Mesendoderm (in vitro differentiated cells): ENCODE results near the gene RELL1.

Experiments used
- DNase-seq: peaks from one replicate; pipeline ENCODE4 v3.0.0; 2013
- H2AK5ac ChIP-seq: 2 replicates; pipeline ENCODE4 v1.6.1; 2013; ENCODE audit warnings: low read length, inconsistent platforms
- H2BK120ac ChIP-seq: 2 replicates; pipeline ENCODE4 v1.6.1; 2013; ENCODE audit warnings: low read depth, mild to moderate bottlenecking, low read length, moderate library complexity, mixed read lengths
- H2BK15ac ChIP-seq: replicated peaks from 2 replicates; pipeline ENCODE4 v1.6.1; 2013; ENCODE audit warnings: low read depth, mild to moderate bottlenecking, moderate library complexity
- H2BK5ac ChIP-seq: 2 replicates; pipeline ENCODE4 v1.6.1; 2013; ENCODE audit warnings: low read length, inconsistent platforms
- H3K18ac ChIP-seq: 2 replicates; pipeline ENCODE4 v1.6.1; 2013; ENCODE audit warnings: mild to moderate bottlenecking, low read length, mixed read lengths
- H3K23ac ChIP-seq: one replicate; pipeline ENCODE4 v1.6.1; 2013; ENCODE audit warnings: low read length
- H3K27ac ChIP-seq: 2 replicates; pipeline ENCODE4 v1.5.1; 2013; ENCODE audit warnings: low read depth, mild to moderate bottlenecking, inconsistent platforms, low read length, moderate library complexity
- H3K27me3 ChIP-seq: 2 replicates; pipeline ENCODE4 v1.6.1; 2013; ENCODE audit warnings: low read length, control low read depth, mild to moderate bottlenecking, inconsistent platforms; ENCODE audit not compliant: insufficient read depth, poor library complexity
- H3K36me3 ChIP-seq: 2 replicates; pipeline ENCODE4 v1.6.1; 2013; ENCODE audit warnings: low read length, inconsistent platforms; ENCODE audit not compliant: control insufficient read depth, insufficient read depth
- H3K4ac ChIP-seq: one replicate; pipeline ENCODE4 v1.6.1; 2013; ENCODE audit warnings: low read depth, mild to moderate bottlenecking, low read length, moderate library complexity
- H3K4me1 ChIP-seq: 2 replicates; pipeline ENCODE4 v1.6.1; 2013; ENCODE audit warnings: low read depth, low read length, inconsistent platforms; ENCODE audit not compliant: control insufficient read depth
- H3K4me2 ChIP-seq: 2 replicates; pipeline ENCODE4 v1.6.1; 2013; ENCODE audit warnings: low read length
- H3K4me3 ChIP-seq: 2 replicates; pipeline ENCODE4 v1.5.1; 2013; ENCODE audit warnings: mild to moderate bottlenecking, low read length
- H3K56ac ChIP-seq: one replicate; pipeline ENCODE4 v1.6.1; 2013; ENCODE audit warnings: low read length
- H3K79me1 ChIP-seq: 2 replicates; pipeline ENCODE4 v1.6.1; 2013; ENCODE audit warnings: low read length, inconsistent platforms
- H3K79me2 ChIP-seq: 2 replicates; pipeline ENCODE4 v1.6.1; 2013; ENCODE audit warnings: mild to moderate bottlenecking, low read length; ENCODE audit not compliant: control insufficient read depth, insufficient read depth
- H3K9ac ChIP-seq: 2 replicates; pipeline ENCODE4 v1.6.1; 2013; ENCODE audit warnings: low read length, inconsistent platforms
- H4K5ac ChIP-seq: one replicate; pipeline ENCODE4 v1.6.1; 2013; ENCODE audit warnings: low read length
- H4K8ac ChIP-seq: one replicate; pipeline ENCODE4 v1.6.1; 2013; ENCODE audit warnings: low read depth, mild to moderate bottlenecking, control low read depth, low read length, moderate library complexity
- WGBS: extraction: QIAGEN DNeasy Blood & Tissue Kit; methylation state at CpG from one replicate; pipeline ENCODE4 v1.1.7; 2013; ENCODE audit warnings: low lambda C conversion rate, missing lambda C conversion rate; ENCODE audit not compliant: insufficient coverage; ENCODE audit errors: extremely low coverage; 5-methylcytosine and 5-hydroxymethylcytosine counted together

The RELL1 gene

DNA sequence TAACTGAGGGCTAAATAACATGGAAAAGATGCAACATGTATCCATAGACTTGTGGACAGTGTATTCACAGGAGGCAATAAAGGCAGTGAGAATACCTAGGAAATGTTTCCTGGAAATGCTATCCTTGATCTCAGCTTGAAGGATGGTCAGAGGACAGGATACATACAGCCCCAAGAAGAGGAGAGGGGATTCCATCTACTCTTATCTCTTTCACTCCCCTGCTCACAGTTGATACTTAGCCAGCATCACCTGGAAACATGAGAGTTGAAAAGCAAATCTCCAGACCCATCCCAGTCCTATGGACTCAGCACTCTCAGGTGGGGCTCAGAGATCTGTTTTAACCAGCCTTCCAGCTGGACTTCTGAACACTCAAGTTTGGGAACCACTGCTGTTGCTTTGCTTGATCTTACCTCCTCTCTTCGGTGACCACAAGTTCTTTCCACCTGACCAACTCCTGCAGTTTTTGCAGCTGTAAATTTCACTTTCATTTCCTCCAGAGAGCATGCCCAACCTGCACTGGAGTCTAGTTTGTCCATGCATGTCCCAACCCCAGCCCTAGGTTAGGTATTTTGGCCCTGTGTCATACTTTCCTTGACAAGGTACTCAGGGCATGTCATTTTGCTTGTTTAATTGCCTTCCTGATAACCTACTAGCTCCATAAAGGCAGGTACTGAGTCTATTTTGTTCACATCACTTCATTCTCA is 10.4 kb downstream of the RELL1 start:
- Histone ChIP-seq H3K4me1 (peaks cover 4% of the 10 kb centered on the region), H2BK15ac (no peak overlapping the region), H3K18ac (no peak overlapping the region), H3K4ac (no peak overlapping the region), H3K23ac (no peak overlapping the region), H3K27me3 (no peaks in the 10 kb centered on the region), H4K8ac (no peak overlapping the region), H2AK5ac (no peak overlapping the region), H4K5ac (no peak overlapping the region), H3K56ac (no peak overlapping the region), H3K9ac (no peak overlapping the region), H3K27ac (no peak overlapping the region), H3K36me3 (no peaks in the 10 kb centered on the region), H3K4me2 (no peak overlapping the region), H2BK5ac (no peak overlapping the region), H3K79me2 (no peaks in the 10 kb centered on the region), H3K4me3 (no peak overlapping the region), H2BK120ac (no peak overlapping the region), H3K79me1 (peaks cover 9% of the 10 kb centered on the region)
- no peak for DNase-seq
- WGBS = no CpG with 5 or more reads among the region's 1 CpG

- Histone ChIP-seq H3K23ac (no peak overlapping the region), H3K56ac (no peak overlapping the region), H2BK15ac (no peak overlapping the region), H3K79me2 (no peaks in the 10 kb centered on the region), H3K79me1 (peaks cover 9% of the 10 kb centered on the region), H3K4me1 (peaks cover 4% of the 10 kb centered on the region), H3K18ac (no peak overlapping the region), H3K9ac (no peak overlapping the region), H3K36me3 (no peaks in the 10 kb centered on the region), H3K4me2 (no peak overlapping the region), H3K27ac (no peak overlapping the region), H2BK120ac (no peak overlapping the region), H2AK5ac (no peak overlapping the region), H4K8ac (no peak overlapping the region), H3K27me3 (no peaks in the 10 kb centered on the region), H4K5ac (no peak overlapping the region), H3K4ac (no peak overlapping the region), H3K4me3 (no peak overlapping the region), H2BK5ac (no peak overlapping the region)
- no CpG with 5 or more reads among the region's 5 CpGs for WGBS
- no peak for DNase-seq
These were observed 11.7 kb downstream of the RELL1 start for GRCh38 chr4:37674439-37674838.

DNA sequence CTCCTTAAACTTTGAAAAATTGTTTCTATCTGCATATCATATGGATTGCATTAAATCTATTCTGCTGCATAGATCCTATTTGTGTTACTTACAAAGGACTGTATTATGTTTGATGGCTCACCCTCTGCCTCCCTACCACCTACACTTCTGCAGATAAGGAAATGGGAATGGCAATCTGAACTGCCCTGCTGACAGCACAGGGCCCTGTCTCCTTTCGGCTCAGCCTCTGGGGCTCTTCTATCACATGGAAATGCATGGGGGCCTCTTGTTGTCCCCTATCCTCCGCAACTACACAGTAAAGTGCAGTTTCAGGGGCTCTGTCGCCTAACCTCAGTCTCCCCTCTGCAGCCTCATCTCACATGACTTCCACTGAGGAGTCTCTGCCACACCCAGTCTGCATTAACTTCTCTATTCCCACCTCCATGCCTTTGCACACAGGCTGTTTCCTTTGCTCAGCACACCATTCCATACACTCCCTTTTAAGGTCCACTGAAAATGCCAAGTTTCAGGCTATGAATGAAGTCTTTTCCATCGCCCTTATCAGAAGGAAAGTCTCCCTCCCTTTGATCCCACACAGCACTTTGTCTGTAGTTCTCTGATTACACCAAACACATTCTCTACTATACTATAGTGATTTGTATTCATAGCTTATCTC is 12.5 kb downstream of the RELL1 start:
- H2BK120ac ChIP-seq = no peak overlapping the region
- H3K4me1 ChIP-seq = peaks cover 4% of the 10 kb centered on the region

DNA sequence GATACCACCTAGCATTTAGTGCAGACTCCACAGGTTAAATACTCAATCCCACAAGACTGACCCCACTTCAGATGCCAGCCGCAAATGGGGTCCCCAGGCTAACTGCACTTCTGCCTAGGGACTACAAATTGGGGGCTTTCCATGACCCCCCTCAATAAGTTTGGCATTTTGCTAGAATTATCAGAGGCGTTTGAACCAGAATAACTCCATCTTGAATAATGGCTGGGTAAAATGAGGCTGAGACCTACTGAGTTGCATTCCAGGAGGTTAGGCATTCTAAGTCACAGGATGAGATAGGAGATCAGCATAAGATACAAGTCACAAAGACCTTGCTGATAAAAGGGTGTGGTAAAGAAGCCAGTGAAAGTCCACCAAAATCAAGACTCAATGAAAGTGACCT is 15.1 kb downstream of the RELL1 start:
- H3K79me1 ChIP-seq = peaks cover 9% of the 10 kb centered on the region
- H2BK15ac ChIP-seq = no peak overlapping the region
- no peak overlapping the region for H3K18ac ChIP-seq
- no peak overlapping the region for H3K4ac ChIP-seq
- no peak for DNase-seq
- H3K23ac ChIP-seq = no peak overlapping the region
- no peak overlapping the region for H2AK5ac ChIP-seq
- no peak overlapping the region for H2BK5ac ChIP-seq
- H3K27me3 ChIP-seq = no peaks in the 10 kb centered on the region
- H3K36me3 ChIP-seq = no peaks in the 10 kb centered on the region
- H3K27ac ChIP-seq = no peak overlapping the region
- no peak overlapping the region for H3K9ac ChIP-seq
- no peak overlapping the region for H2BK120ac ChIP-seq
- no peak overlapping the region for H3K4me2 ChIP-seq
- H3K4me1 ChIP-seq = peaks cover 8% of the 10 kb centered on the region
- H3K4me3 ChIP-seq = no peak overlapping the region
- no CpG with 5 or more reads among the region's 2 CpGs for WGBS
- H4K5ac ChIP-seq = no peak overlapping the region
- H4K8ac ChIP-seq = no peak overlapping the region
- H3K79me2 ChIP-seq = no peaks in the 10 kb centered on the region
- no peak overlapping the region for H3K56ac ChIP-seq

More for the DNA sequence above, 12.5 kb downstream of the RELL1 start:
- Histone ChIP-seq H4K8ac (no peak overlapping the region), H3K79me1 (peaks cover 9% of the 10 kb centered on the region), H3K36me3 (no peaks in the 10 kb centered on the region), H2AK5ac (no peak overlapping the region), H4K5ac (no peak overlapping the region), H3K27ac (no peak overlapping the region), H2BK15ac (no peak overlapping the region), H3K4ac (no peak overlapping the region), H3K18ac (no peak overlapping the region), H2BK5ac (no peak overlapping the region), H3K79me2 (no peaks in the 10 kb centered on the region), H3K56ac (no peak overlapping the region), H3K4me2 (no peak overlapping the region), H3K23ac (no peak overlapping the region), H3K9ac (no peak overlapping the region), H3K27me3 (no peaks in the 10 kb centered on the region), H3K4me3 (no peak overlapping the region)
- WGBS = no CpG with 5 or more reads among the region's 4 CpGs
- DNase-seq = no peak

GRCh38 chr4:37670249-37670648 is 15.9 kb downstream of the RELL1 start:
- WGBS = no CpG with 5 or more reads among the region's 1 CpG
- DNase-seq = no peak
- Histone ChIP-seq H4K5ac (no peak overlapping the region), H3K36me3 (no peaks in the 10 kb centered on the region), H3K79me2 (no peaks in the 10 kb centered on the region), H3K18ac (no peak overlapping the region), H3K9ac (no peak overlapping the region), H2AK5ac (no peak overlapping the region), H3K27me3 (no peaks in the 10 kb centered on the region), H2BK120ac (no peak overlapping the region), H3K23ac (no peak overlapping the region), H2BK15ac (no peak overlapping the region), H3K4me2 (no peak overlapping the region), H2BK5ac (no peak overlapping the region), H3K56ac (no peak overlapping the region), H3K79me1 (peaks cover 6% of the 10 kb centered on the region), H3K4me3 (no peak overlapping the region), H4K8ac (no peak overlapping the region), H3K4me1 (peaks cover 13% of the 10 kb centered on the region), H3K4ac (no peak overlapping the region), H3K27ac (no peak overlapping the region)
